ENCODE measurements around the gene RNF150.

DNA sequence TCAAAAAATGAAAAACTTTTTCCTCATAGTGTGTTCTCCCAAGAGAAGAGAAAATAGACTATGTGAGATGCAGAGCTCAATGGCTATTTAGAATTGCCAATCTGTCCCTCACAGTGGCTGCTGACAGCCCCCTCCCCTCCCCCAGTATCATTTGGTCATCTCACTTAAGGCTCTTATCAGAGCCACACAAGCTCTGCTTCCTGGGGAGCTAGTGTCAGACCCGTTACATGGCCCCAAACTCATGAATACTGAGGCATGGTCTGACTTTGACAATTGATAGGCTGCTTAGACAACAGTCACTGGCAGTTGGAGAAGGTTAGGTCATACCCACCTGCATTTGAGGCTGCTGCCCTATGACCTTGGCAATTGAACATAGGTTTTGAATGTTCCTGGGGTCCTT, 15.3 kb downstream of the RNF150 start:
- TF ChIP-seq CTCF (conservative IDR thresholded peaks at IDR 0.05; ENCODE audit: low read depth, low read length) = no peak
- no peak for TF ChIP-seq EZH2 (IDR thresholded peaks at IDR 0.05; ENCODE audit: borderline replicate concordance, low read depth, low read length, poor library complexity, severe bottlenecking)

Data from A673 (cell line).